H1 (cell line): ENCODE measurements around the gene SYTL1. TPM values are rescaled to one million over a fixed set of nuclear protein-coding genes. Genes with fewer than 3 reads are reported as not detected.

Experiments used
- CTCF ChIA-PET: fragments of 300-600 bp; sonication (Branson Sonifier 250); formaldehyde crosslinking; loops from one replicate; lab custom pipeline; 2021; ENCODE audit not compliant: partially characterized antibody; lab: Charles Lee
- POLR2A ChIA-PET: fragments of 300-600 bp; sonication (Branson Sonifier 250); formaldehyde crosslinking; loops from one replicate; lab custom pipeline; 2021; ENCODE audit warnings: inconsistent platforms; ENCODE audit not compliant: partially characterized antibody; lab: Charles Lee
- DNase-seq, 2 experiments: peaks; one replicate each; pipeline versions ENCODE4 v3.0.0 to v3.0.0-alpha.2; 2010 to 2022; ENCODE audit warnings: low spot score in 2 of 2, low read depth in 1 of 2, mixed read lengths in 1 of 2
- FAIRE-seq: peaks from 2 replicates; lab custom pipeline; 2011; peaks lifted over from hg19 to GRCh38; lab: Jason Lieb, UNC
- H2AFZ ChIP-seq: 2 replicates; pipeline ENCODE4 v1.8.1; 2012; ENCODE audit warnings: low read length, inconsistent platforms
- H2AK5ac ChIP-seq: 2 replicates; pipeline ENCODE4 v1.6.1; 2013; ENCODE audit warnings: low read depth, low read length
- H2BK120ac ChIP-seq: replicated peaks from 2 replicates; pipeline ENCODE3; 2013; ENCODE audit warnings: low read depth, low read length, inconsistent platforms
- H2BK12ac ChIP-seq: 2 replicates; pipeline ENCODE4 v1.6.1; 2013; ENCODE audit warnings: low read depth, low read length
- H2BK15ac ChIP-seq: 2 replicates; pipeline ENCODE4 v1.6.1; 2013; ENCODE audit warnings: low read length
- H2BK20ac ChIP-seq: 2 replicates; pipeline ENCODE4 v1.6.1; 2013; ENCODE audit warnings: low read length
- H2BK5ac ChIP-seq: 2 replicates; pipeline ENCODE4 v1.6.1; 2013; ENCODE audit warnings: low read depth, low read length
- H3K14ac ChIP-seq: 2 replicates; pipeline ENCODE4 v1.6.1; 2013; ENCODE audit warnings: inconsistent platforms; ENCODE audit not compliant: insufficient read length
- H3K18ac ChIP-seq: 2 replicates; pipeline ENCODE4 v1.6.1; 2013; ENCODE audit warnings: low read length; ENCODE audit errors: extremely low read depth
- H3K23ac ChIP-seq: 2 replicates; pipeline ENCODE4 v1.6.1; 2013; ENCODE audit warnings: inconsistent platforms; ENCODE audit not compliant: insufficient read length
- H3K23me2 ChIP-seq: 2 replicates; pipeline ENCODE4 v1.6.1; 2013; ENCODE audit warnings: low read depth, low read length
- H3K27ac ChIP-seq: 2 replicates; pipeline ENCODE4 v1.6.1; 2011; ENCODE audit warnings: low read depth, low read length, inconsistent platforms
- H3K27me3 ChIP-seq, 4 experiments: replicated peaks in 1 of 4; 1 replicate in 1 of 4; 2 replicates in 3 of 4; pipeline versions ENCODE4 v1.6.1 to v1.8.1; 2011 to 2013; ENCODE audit warnings: low read length in 3 of 4, mild to moderate bottlenecking in 3 of 4, inconsistent platforms in 2 of 4, mixed read lengths in 2 of 4, moderate library complexity in 1 of 4; ENCODE audit not compliant: control insufficient read depth in 3 of 4, insufficient read depth in 3 of 4; ENCODE audit errors: extremely low read depth in 1 of 4
- H3K36me3 ChIP-seq, 4 experiments: 2 replicates each; pipeline versions ENCODE4 v1.6.1 to v1.8.1; 2011 to 2013; ENCODE audit warnings: mild to moderate bottlenecking in 4 of 4, low read length in 3 of 4, moderate library complexity in 2 of 4, control low read depth in 1 of 4, inconsistent platforms in 1 of 4; ENCODE audit not compliant: insufficient read depth in 4 of 4, control insufficient read depth in 2 of 4
- H3K4ac ChIP-seq: replicated peaks from 2 replicates; pipeline ENCODE3; 2013; ENCODE audit warnings: low read length, low read depth, mixed read lengths, inconsistent platforms; ENCODE audit not compliant: insufficient read length
- H3K4me1 ChIP-seq, 4 experiments: replicated peaks in 1 of 4; 1 replicate in 1 of 4; 2 replicates in 3 of 4; pipeline versions ENCODE4 v1.6.1 to v1.8.1; 2011 to 2013; ENCODE audit warnings: low read length in 3 of 4, inconsistent platforms in 2 of 4, mixed read lengths in 1 of 4; ENCODE audit not compliant: insufficient read depth in 4 of 4, control insufficient read depth in 3 of 4
- H3K4me2 ChIP-seq, 2 experiments: 2 replicates each; pipeline versions ENCODE4 v1.6.1 to v1.8.1; 2011 to 2013; ENCODE audit warnings: low read depth in 2 of 2, low read length in 2 of 2, control low read depth in 1 of 2, inconsistent platforms in 1 of 2, mild to moderate bottlenecking in 1 of 2; ENCODE audit not compliant: insufficient read depth in 1 of 2
- H3K4me3 ChIP-seq, 4 experiments: fragments of 200-600, 300-600 bp in 1 of 4; sonication (generic), shearing (Covaris generic), sonication (Bioruptor Twin) in 1 of 4; 2 replicates each; pipeline versions ENCODE4 v1.5.1 to v1.8.1; 2011 to 2016; ENCODE audit warnings: low read length in 4 of 4, low read depth in 3 of 4, control low read depth in 2 of 4, inconsistent platforms in 2 of 4, mild to moderate bottlenecking in 2 of 4, mixed read lengths in 1 of 4, moderate library complexity in 1 of 4; ENCODE audit not compliant: insufficient read depth in 2 of 4; ENCODE audit errors: extremely low read depth in 1 of 4
- H3K56ac ChIP-seq: replicated peaks from 2 replicates; pipeline ENCODE3; 2013; ENCODE audit warnings: low read depth, mild to moderate bottlenecking, mixed read lengths, low read length, inconsistent platforms; ENCODE audit not compliant: insufficient read length
- H3K79me1 ChIP-seq: 2 replicates; pipeline ENCODE4 v1.6.1; 2013; ENCODE audit warnings: low read depth, low read length, control low read depth
- H3K79me2 ChIP-seq, 2 experiments: 2 replicates each; pipeline versions ENCODE4 v1.6.1 to v1.8.1; 2012 to 2013; ENCODE audit warnings: low read length in 2 of 2, mild to moderate bottlenecking in 2 of 2, inconsistent platforms in 1 of 2; ENCODE audit not compliant: insufficient read depth in 2 of 2, control insufficient read depth in 1 of 2
- H3K9ac ChIP-seq, 4 experiments: replicated peaks in 1 of 4; 1 replicate in 1 of 4; 2 replicates in 3 of 4; pipeline versions ENCODE4 v1.6.1 to v1.8.1; 2011 to 2013; ENCODE audit warnings: low read depth in 3 of 4, low read length in 3 of 4, control low read depth in 2 of 4, mild to moderate bottlenecking in 2 of 4, moderate library complexity in 2 of 4, inconsistent platforms in 1 of 4; ENCODE audit errors: extremely low read depth in 1 of 4
- H3K9me3 ChIP-seq, 2 experiments: 2 replicates each; pipeline versions ENCODE4 v1.6.1 to v1.8.1; 2012 to 2013; ENCODE audit warnings: mild to moderate bottlenecking in 2 of 2, moderate library complexity in 2 of 2, control low read depth in 1 of 2, inconsistent platforms in 1 of 2, low read depth in 1 of 2, low read length in 1 of 2, mixed read lengths in 1 of 2; ENCODE audit not compliant: insufficient read depth in 2 of 2
- H4K20me1 ChIP-seq, 2 experiments: replicated peaks in 1 of 2; 2 replicates each; pipeline versions ENCODE3 to v1.8.1; 2011 to 2013; ENCODE audit warnings: inconsistent platforms in 2 of 2, low read length in 2 of 2, mild to moderate bottlenecking in 1 of 2; ENCODE audit not compliant: insufficient read depth in 2 of 2, control insufficient read depth in 1 of 2
- H4K5ac ChIP-seq: 2 replicates; pipeline ENCODE4 v1.6.1; 2013; ENCODE audit warnings: low read length, low read depth, mixed read lengths, inconsistent platforms; ENCODE audit not compliant: insufficient read length
- H4K8ac ChIP-seq: 2 replicates; pipeline ENCODE4 v1.8.0; 2013; ENCODE audit warnings: mild to moderate bottlenecking, moderate library complexity, low read length, inconsistent platforms; ENCODE audit not compliant: insufficient read depth; ENCODE audit errors: extremely low read depth
- H4K91ac ChIP-seq: replicated peaks from 2 replicates; pipeline ENCODE3; 2013; ENCODE audit warnings: low read length, mixed read lengths, inconsistent platforms; ENCODE audit not compliant: insufficient read length
- CREB1 ChIP-seq: IDR thresholded peaks from 2 replicates; pipeline ENCODE4 v1.6.1; 2012; ENCODE audit warnings: inconsistent platforms
- POLR2AphosphoS5 ChIP-seq: IDR thresholded peaks from 2 replicates; pipeline ENCODE4 v1.6.1; 2011; ENCODE audit warnings: low read depth, low read length
- WGBS, 2 experiments: shearing (Covaris generic) in 1 of 2; methylation state at CpG; one replicate each; pipeline versions ENCODE4 v1.1.6 to v1.1.7; 2013 to 2015; ENCODE audit warnings: low lambda C conversion rate in 2 of 2, mixed read lengths in 2 of 2, inconsistent platforms in 1 of 2, low coverage in 1 of 2, missing lambda C conversion rate in 1 of 2; ENCODE audit not compliant: insufficient replicate concordance in 2 of 2, insufficient coverage in 1 of 2, insufficient read length in 1 of 2; ENCODE audit errors: extremely low coverage in 1 of 2, missing lambda C conversion rate in 1 of 2; 5-methylcytosine and 5-hydroxymethylcytosine counted together
- polyA plus RNA-seq, 7 experiments: library from polyadenylated mRNA; depleted of rRNA in 3 of 7; stranded (reverse) in 5 of 7; unstranded in 2 of 7; fragments of >200 nt in 5 of 7; fragments of 200-250 nt in 2 of 7; gene quantifications; 1 replicate in 5 of 7; 2 replicates in 1 of 7; 4 replicates in 1 of 7; pipeline versions ENCODE4 v1.2.1 to v1.2.3, GENCODE V29; 2011 to 2013; ENCODE audit warnings: missing spikeins in 2 of 7, mixed read lengths in 2 of 7
- total RNA-seq: library from RNA; stranded (reverse); fragmentation: NEBNext Ultra II Directional; extraction: Animal tissue kit (Norgen Biotek cat#: 25700); gene quantifications from 2 replicates; pipeline ENCODE4 v1.2.1, GENCODE V29; 2021

Gene SYTL1
- total and polyA plus RNA-seq, 2 of the 8 experiments (the other 6 are each of a cell fraction or from before 2014, with no cell fraction given): 6.4 to 19.5 TPM

DNA sequence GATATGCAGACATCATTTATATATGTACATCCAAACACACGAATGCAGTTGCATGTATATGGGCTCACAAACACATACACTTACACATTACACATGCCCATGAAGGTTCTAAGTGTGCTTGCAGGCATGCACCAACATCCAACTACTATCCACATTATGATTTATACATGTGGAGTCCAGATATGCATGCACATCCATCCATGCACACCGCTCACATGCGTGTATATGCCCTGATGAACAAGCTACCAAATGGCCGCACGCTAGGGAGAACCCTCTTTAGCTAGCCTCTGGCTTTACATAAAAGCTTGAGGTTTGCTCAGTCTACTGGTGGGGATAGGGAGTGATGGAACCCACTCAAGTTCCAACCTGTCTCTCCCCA lies 59.1 kb downstream of the SYTL1 start:
- H3K9ac ChIP-seq: no peak overlapping the region
- H2AK5ac ChIP-seq: no peak overlapping the region
- no peak overlapping the region for H2BK20ac ChIP-seq
- H3K27ac ChIP-seq: no peak overlapping the region
- no peaks in the 10 kb centered on the region for H3K36me3 ChIP-seq
- H3K27me3 ChIP-seq: no peaks in the 10 kb centered on the region
- H3K18ac ChIP-seq: no peak overlapping the region
- no peak overlapping the region for H3K4me3 ChIP-seq
- no peak overlapping the region for H2BK120ac ChIP-seq
- H2BK12ac ChIP-seq: no peak overlapping the region
- DNase-seq: no peak
- H3K14ac ChIP-seq: no peak overlapping the region
- 93% methylated on average over 5 of the region's 5 CpGs; no CpG with 5 or more reads in 1 of the 2 experiments for WGBS, 2 experiments
- no peaks in the 10 kb centered on the region for H3K79me2 ChIP-seq
- no peak overlapping the region for H3K23ac ChIP-seq
- no peak for FAIRE-seq
- no peak overlapping the region for H4K8ac ChIP-seq
- ChIA-PET CTCF (interaction anchor here (0.6 to 37.8 kb wide), 16 partner anchors 13 to 261 kb away, joined by 3 to 863 read pairs (median 10); partner anchors contain the start of genes AHDC1, GPR3 and MAP3K6), POLR2A (interaction anchor here (1.0 to 1.6 kb wide), 5 partner anchors 8 to 204 kb away, joined by 3 to 6 read pairs (median 3); partner anchors contain the start of gene MAP3K6)
- no peaks in the 10 kb centered on the region for H3K9me3 ChIP-seq
- no peak overlapping the region for H3K4ac ChIP-seq
- no peak overlapping the region for H2AFZ ChIP-seq
- H2BK5ac ChIP-seq: no peak overlapping the region
- H3K56ac ChIP-seq: no peak overlapping the region
- no peaks in the 10 kb centered on the region for H3K23me2 ChIP-seq
- H2BK15ac ChIP-seq: no peak overlapping the region
- TF ChIP-seq POLR2AphosphoS5 (peak; percentile 51; the same call in 1 of the 2 replicates), CREB1 (no peak)
- no peak overlapping the region for H3K4me2 ChIP-seq
- peaks cover 9 to 43% (median 21%) of the 10 kb centered on the region in 4 experiments for H3K4me1 ChIP-seq
- H3K79me1 ChIP-seq: no peaks in the 10 kb centered on the region
- H4K91ac ChIP-seq: no peak overlapping the region
- no peak overlapping the region for H4K5ac ChIP-seq
- H4K20me1 ChIP-seq: peaks cover 0 to 4% of the 10 kb centered on the region in 2 experiments
